Gastroesophageal sphincter (tissue), 3 donors: ENCODE data around the gene ABLIM2.

ENCODE experiments used
- CTCF ChIP-seq, 4 experiments: fragments of 200-600 bp in 2 of 4; fragments of 450-650 bp in 2 of 4; sonication (generic) in 1 of 4; IDR thresholded peaks; one replicate each; pipeline ENCODE4 v1.5.1; 2017 to 2019; ENCODE audit warnings: antibody characterized with exemption in 4 of 4, mild to moderate bottlenecking in 2 of 4, moderate library complexity in 2 of 4
- POLR2A ChIP-seq, 2 donors: fragments of 450-650 bp; IDR thresholded peaks; one replicate each; pipeline ENCODE4 v1.6.1; 2017; ENCODE audit warnings: antibody characterized with exemption in 2 of 2, mild to moderate bottlenecking in 2 of 2, moderate library complexity in 1 of 2
- POLR2AphosphoS5 ChIP-seq: sonication (generic); formaldehyde crosslinking; IDR thresholded peaks from one replicate; pipeline ENCODE4 v1.6.1; 2017; ENCODE audit warnings: antibody characterized with exemption

GRCh38 chr4:8108261-8108660, 50.4 kb downstream of the ABLIM2 start:
- no peak for TF ChIP-seq CTCF (IDR thresholded peaks at IDR 0.05)
- no peak for TF ChIP-seq POLR2AphosphoS5
- TF ChIP-seq POLR2A (IDR thresholded peaks at IDR 0.05), result no peak
